Esophagus squamous epithelium (tissue), 4 donors: ENCODE data around the gene PKDCC.

Experiments used
- POLR2A ChIP-seq, 4 donors: fragments of 450-650 bp; IDR thresholded peaks; one replicate each; pipeline ENCODE4 v1.6.1; 2017; ENCODE audit warnings: antibody characterized with exemption in 4 of 4, mild to moderate bottlenecking in 4 of 4, moderate library complexity in 3 of 4
- TF ChIP-seq, protein P1 (sequence below), 6 experiments: fragments of 450-650 bp in 4 of 6; fragments of 200-600 bp in 2 of 6; sonication (generic) in 2 of 6; IDR thresholded peaks; one replicate each; pipeline ENCODE4 v1.5.1; 2016 to 2019; ENCODE audit warnings: antibody characterized with exemption in 6 of 6, mild to moderate bottlenecking in 4 of 6, moderate library complexity in 4 of 6

- no peak for TF ChIP-seq POLR2A (IDR thresholded peaks at IDR 0.05)
- TF ChIP-seq, protein P1, sequence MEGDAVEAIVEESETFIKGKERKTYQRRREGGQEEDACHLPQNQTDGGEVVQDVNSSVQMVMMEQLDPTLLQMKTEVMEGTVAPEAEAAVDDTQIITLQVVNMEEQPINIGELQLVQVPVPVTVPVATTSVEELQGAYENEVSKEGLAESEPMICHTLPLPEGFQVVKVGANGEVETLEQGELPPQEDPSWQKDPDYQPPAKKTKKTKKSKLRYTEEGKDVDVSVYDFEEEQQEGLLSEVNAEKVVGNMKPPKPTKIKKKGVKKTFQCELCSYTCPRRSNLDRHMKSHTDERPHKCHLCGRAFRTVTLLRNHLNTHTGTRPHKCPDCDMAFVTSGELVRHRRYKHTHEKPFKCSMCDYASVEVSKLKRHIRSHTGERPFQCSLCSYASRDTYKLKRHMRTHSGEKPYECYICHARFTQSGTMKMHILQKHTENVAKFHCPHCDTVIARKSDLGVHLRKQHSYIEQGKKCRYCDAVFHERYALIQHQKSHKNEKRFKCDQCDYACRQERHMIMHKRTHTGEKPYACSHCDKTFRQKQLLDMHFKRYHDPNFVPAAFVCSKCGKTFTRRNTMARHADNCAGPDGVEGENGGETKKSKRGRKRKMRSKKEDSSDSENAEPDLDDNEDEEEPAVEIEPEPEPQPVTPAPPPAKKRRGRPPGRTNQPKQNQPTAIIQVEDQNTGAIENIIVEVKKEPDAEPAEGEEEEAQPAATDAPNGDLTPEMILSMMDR (IDR thresholded peaks at IDR 0.05): peak; percentile 55 to 92 (median 85)
Measured at GRCh38 chr2:42095923-42096408, 48.1 kb downstream of the PKDCC start.
